T-helper 1 cell (primary cell): Measurements from ENCODE around the gene TACC2.

Experiments
- DNase-seq, 5 donors: peaks; one replicate each; pipeline ENCODE4 v3.0.0-alpha.2; 2012 to 2020

The TACC2 gene

GRCh38 chr10:122255509-122256301 is 266.7 kb downstream of the TACC2 start:
- no peak for DNase-seq

DNA sequence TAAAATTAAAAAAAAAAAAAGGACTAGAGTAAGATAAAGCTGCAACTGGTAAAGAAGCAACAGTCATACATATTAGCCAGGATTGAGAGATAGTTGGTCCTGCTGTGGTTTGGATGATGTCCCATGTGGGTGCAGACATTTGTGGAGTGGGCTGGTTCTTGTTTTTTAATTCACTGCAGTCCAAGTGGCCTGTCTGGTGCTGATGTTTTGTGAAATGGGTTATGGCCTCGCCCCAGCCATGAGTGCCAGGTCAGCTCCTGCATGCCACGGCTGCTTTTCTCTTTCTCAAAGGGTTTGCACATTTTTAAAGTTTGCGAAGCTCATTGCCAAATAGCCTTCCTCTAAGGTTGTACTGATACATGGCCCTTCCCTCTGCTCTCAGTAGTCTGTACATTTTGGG is 268.1 kb downstream of the TACC2 start:
- no peak for DNase-seq

GRCh38 chr10:122258136-122259074 is 269.4 kb downstream of the TACC2 start:
- DNase-seq = no peak

DNA sequence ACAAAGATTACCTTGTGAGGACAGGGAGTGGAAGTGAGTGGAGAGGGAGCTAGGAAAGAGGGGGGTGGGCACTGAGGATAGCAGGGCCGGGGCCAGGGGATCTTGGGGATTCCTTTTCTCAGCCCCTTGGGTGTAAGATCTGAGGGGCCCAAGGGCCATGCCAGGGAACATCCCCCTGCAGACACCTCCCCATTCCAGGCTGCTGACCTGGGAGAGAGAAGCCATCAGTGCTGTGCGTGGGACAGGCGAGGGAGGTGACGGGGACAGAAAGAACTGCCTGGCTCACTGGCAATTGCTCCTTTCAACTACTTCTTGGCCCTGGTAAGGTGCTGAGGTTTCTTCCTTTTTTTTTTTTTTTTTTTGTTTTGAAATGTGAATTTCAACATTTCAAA is 270.1 kb downstream of the TACC2 start:
- DNase-seq = no peak

DNA sequence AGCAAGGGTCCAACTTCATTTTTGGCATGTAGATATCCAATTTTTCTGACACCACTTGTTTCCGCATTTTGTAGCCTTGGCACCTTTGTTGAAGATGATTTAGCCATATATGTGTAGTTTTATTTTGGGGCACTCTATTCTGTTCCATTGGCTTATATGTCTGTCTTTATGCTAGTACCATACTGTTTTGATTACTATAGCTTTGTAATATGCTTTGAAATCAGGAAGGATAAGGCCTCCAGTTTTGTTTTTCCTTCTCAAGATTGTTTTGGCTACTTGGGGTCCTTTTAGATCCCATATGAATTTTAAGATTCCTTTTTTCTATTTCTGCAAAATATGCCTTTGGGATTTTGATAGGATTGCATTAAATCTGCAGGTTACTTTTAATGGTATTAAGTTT is 272.6 kb downstream of the TACC2 start:
- no peak for DNase-seq

DNA sequence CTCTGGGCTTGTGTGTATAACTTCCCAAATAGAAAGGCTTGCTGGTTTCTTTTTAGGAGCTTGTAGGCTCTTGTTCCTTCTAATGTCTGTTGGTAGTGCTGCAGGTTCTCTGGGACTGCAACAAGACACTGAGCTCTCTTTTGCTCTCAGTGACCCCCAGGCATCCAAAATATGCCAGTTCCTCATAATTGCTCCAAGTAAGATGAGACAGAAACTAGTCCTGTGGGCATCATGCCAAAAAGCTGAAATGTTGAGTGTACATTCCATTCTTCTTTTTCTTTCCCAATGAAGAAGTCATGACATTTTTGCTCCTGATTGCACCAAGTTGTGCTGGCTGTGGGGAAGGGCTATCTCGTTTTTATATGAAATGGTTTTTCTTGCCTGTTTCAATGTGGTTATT is 275.0 kb downstream of the TACC2 start:
- no peak for DNase-seq

- no peak for DNase-seq
Measured at GRCh38 chr10:122264436-122264835, 275.5 kb downstream of the TACC2 start.

- DNase-seq = no peak
Measured at GRCh38 chr10:122264931-122265330, 276.0 kb downstream of the TACC2 start.

- DNase-seq = no peak
Measured at GRCh38 chr10:122265896-122266295, 276.9 kb downstream of the TACC2 start.

- DNase-seq = peak in 4 of 5 donors; percentile 15 to 25 (median 22)
Measured at GRCh38 chr10:122267849-122268737, 279.1 kb downstream of the TACC2 start.

GRCh38 chr10:122269059-122269687 is 280.2 kb downstream of the TACC2 start:
- DNase-seq = no peak

DNA sequence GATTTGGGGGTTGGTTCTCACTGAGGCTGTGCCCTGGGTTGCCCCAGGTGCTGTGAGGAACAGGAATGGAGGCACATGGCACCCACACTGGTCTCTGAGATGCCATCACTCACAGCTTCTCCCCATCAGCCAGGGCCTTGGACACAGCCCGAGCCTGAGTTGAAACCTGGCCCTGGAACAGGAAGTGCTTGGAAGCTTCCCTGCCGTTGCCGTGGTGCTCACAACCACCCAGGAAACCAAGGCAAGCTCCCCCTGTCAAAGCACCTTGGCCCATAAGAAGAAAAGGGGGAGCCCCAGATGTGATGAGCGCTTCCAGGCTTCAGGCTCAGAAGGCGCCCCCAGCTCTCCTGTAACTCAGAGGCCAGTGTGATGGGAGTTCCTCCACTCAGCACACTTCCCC is 282.1 kb downstream of the TACC2 start, which contains the start of gene BTBD16:
TSS of gene BTBD16 (plus strand) at position 221 of the 400 bp plus-strand sequence. CDS start 3,786 bp downstream, outside the sequence.
- DNase-seq = no peak

- DNase-seq = no peak
Measured at GRCh38 chr10:122273966-122274545, 285.1 kb downstream of the TACC2 start.

DNA sequence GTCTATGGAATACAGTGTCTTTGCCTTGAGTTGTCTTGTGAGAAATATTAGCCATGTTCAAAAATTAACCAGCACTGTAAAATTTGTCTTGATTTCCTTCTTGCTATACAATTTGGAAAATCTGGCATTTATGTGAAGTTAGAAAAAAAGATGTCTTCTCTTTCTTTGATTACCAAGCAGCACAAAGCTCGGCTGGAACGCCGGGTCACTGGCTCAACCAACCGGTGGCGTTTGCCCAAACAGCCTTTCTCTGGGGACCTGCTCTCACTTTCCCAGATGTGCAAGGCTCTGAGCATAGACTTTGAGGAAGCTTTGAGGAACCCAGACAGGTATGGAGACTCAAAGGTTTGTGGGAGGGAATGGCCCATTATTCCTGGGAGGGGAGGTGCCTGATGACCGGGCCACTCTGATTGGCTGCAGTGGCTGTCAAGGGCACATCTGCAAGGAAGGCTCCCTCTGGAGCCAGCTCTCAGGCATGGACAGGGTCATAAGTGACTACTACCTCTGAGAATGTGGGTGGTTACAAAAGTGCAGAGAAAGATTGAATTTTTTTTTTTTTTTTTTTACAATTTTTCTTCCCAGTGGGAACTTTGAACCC is 287.7 kb downstream of the TACC2 start:
- DNase-seq = no peak

- DNase-seq = no peak
Measured at GRCh38 chr10:122277526-122278136, 288.7 kb downstream of the TACC2 start.

GRCh38 chr10:122279725-122280141 is 290.8 kb downstream of the TACC2 start:
- no peak for DNase-seq

- no peak for DNase-seq
Measured at GRCh38 chr10:122280156-122280555, 291.2 kb downstream of the TACC2 start.

GRCh38 chr10:122281018-122281626 is 292.2 kb downstream of the TACC2 start:
- DNase-seq = no peak

- no peak for DNase-seq
Measured at GRCh38 chr10:122281751-122282150, 292.8 kb downstream of the TACC2 start.

GRCh38 chr10:122282253-122282671 is 293.3 kb downstream of the TACC2 start:
- DNase-seq = no peak
